ENCODE measurements around the gene MAPK10.

- TF ChIP-seq POLR2A (IDR thresholded peaks at IDR 0.05; ENCODE audit: extremely low read depth, insufficient read length) = no peak
- no peak for TF ChIP-seq CTCF (IDR thresholded peaks at IDR 0.05; ENCODE audit: low read depth, low read length)
These were observed 419.7 kb downstream of the MAPK10 start for GRCh38 chr4:85940151-85940550.

All from NB4 (cell line).